A549 (cell line): ENCODE results near the gene TNC.

Source experiments
- EHMT2 ChIP-seq: fragments of 200-600 bp; sonication (generic); IDR thresholded peaks from 2 replicates; pipeline ENCODE4 v1.6.1; 2016; ENCODE audit warnings: antibody characterized with exemption, low read depth, mild to moderate bottlenecking, moderate library complexity
- NPAS2 ChIP-seq: fragments of 250-450 bp; sonication (Bioruptor Pico); IDR thresholded peaks from 2 replicates; pipeline ENCODE4 v1.8.0; 2022; ENCODE audit warnings: mild to moderate bottlenecking, moderate library complexity, borderline replicate concordance
- PHF8 ChIP-seq: fragments of 200-600 bp; sonication (generic); IDR thresholded peaks from 2 replicates; pipeline ENCODE4 v1.6.1; 2016; ENCODE audit warnings: low read depth, mild to moderate bottlenecking, antibody characterized with exemption, moderate library complexity, borderline replicate concordance
- POLR2A ChIP-seq: IDR thresholded peaks from 2 replicates; pipeline ENCODE4 v1.6.1; 2012; ENCODE audit warnings: mild to moderate bottlenecking, low read length
- RCOR1 ChIP-seq: fragments of 150-350 bp; IDR thresholded peaks from 2 replicates; pipeline ENCODE4 v1.6.1; 2014; ENCODE audit warnings: antibody characterized with exemption, low read length, low read depth
- USF2 ChIP-seq: fragments of 450-650 bp; IDR thresholded peaks from 2 replicates; pipeline ENCODE4 v1.6.1; 2014; ENCODE audit warnings: antibody characterized with exemption
- TF ChIP-seq, protein P1 (sequence below): fragments of >200 bp; sonication (Bioruptor Twin); formaldehyde crosslinking; IDR thresholded peaks from 3 replicates; pipeline ENCODE4 v1.5.1; 2016

- TF ChIP-seq PHF8 (no peak), NPAS2 (CRISPR knock-in tag) (no peak), RCOR1 (no peak), POLR2A (no peak), USF2 (no peak), EHMT2 (no peak)
- TF ChIP-seq, protein P1, sequence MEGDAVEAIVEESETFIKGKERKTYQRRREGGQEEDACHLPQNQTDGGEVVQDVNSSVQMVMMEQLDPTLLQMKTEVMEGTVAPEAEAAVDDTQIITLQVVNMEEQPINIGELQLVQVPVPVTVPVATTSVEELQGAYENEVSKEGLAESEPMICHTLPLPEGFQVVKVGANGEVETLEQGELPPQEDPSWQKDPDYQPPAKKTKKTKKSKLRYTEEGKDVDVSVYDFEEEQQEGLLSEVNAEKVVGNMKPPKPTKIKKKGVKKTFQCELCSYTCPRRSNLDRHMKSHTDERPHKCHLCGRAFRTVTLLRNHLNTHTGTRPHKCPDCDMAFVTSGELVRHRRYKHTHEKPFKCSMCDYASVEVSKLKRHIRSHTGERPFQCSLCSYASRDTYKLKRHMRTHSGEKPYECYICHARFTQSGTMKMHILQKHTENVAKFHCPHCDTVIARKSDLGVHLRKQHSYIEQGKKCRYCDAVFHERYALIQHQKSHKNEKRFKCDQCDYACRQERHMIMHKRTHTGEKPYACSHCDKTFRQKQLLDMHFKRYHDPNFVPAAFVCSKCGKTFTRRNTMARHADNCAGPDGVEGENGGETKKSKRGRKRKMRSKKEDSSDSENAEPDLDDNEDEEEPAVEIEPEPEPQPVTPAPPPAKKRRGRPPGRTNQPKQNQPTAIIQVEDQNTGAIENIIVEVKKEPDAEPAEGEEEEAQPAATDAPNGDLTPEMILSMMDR = no peak
Observed at GRCh38 chr9:115006660-115007059, 111.3 kb downstream of the TNC start.
